Choroid plexus epithelial cell (primary cell): ENCODE results near the gene NID2.

Experiments used
- DNase-seq: peaks from one replicate; pipeline ENCODE4 v3.0.0-alpha.2; 2010; ENCODE audit warnings: low read depth
- H3K4me3 ChIP-seq: 2 replicates; pipeline ENCODE4 v1.5.1; 2011; ENCODE audit warnings: low read depth, mild to moderate bottlenecking, control low read depth, low read length, moderate library complexity
- TF ChIP-seq, protein P1 (sequence below): conservative IDR thresholded peaks from 2 replicates; pipeline ENCODE4 v1.5.1; 2011; ENCODE audit warnings: low read depth, mild to moderate bottlenecking, control low read depth, inconsistent platforms, low read length, moderate library complexity

Gene NID2

DNA sequence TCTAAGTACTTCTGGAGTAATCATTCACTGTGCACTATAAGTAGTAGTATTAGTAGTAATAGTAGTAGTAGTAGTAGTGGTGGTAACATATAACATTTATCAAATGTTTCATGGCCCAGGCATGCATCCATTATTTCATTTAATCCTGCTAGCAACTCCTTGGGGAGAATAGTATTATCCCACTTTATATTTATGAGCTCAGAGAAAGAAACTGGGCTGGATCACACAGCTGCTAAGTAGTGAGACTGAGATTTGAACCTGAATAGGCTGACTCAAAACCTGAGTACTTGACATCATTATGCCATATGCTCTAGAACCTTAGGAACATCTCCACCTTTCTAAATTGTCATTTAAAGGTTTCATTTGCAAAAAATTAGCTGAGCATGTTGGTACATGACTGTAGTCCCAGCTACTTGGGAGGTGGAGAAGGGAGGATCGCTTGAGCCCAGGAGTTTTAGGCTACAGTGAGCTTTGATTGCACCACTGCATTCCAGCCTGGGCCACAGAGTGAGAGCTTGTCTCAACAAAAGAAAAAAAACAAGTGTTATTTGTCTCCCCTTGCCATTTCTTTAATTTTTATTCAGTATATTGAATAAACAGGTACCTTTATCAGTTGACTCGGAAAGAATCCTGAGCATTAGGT is 11.4 kb upstream of the NID2 start:
- peak; percentile 84 for DNase-seq
- no peak overlapping the region for H3K4me3 ChIP-seq
- TF ChIP-seq, protein P1, sequence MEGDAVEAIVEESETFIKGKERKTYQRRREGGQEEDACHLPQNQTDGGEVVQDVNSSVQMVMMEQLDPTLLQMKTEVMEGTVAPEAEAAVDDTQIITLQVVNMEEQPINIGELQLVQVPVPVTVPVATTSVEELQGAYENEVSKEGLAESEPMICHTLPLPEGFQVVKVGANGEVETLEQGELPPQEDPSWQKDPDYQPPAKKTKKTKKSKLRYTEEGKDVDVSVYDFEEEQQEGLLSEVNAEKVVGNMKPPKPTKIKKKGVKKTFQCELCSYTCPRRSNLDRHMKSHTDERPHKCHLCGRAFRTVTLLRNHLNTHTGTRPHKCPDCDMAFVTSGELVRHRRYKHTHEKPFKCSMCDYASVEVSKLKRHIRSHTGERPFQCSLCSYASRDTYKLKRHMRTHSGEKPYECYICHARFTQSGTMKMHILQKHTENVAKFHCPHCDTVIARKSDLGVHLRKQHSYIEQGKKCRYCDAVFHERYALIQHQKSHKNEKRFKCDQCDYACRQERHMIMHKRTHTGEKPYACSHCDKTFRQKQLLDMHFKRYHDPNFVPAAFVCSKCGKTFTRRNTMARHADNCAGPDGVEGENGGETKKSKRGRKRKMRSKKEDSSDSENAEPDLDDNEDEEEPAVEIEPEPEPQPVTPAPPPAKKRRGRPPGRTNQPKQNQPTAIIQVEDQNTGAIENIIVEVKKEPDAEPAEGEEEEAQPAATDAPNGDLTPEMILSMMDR: no peak

DNA sequence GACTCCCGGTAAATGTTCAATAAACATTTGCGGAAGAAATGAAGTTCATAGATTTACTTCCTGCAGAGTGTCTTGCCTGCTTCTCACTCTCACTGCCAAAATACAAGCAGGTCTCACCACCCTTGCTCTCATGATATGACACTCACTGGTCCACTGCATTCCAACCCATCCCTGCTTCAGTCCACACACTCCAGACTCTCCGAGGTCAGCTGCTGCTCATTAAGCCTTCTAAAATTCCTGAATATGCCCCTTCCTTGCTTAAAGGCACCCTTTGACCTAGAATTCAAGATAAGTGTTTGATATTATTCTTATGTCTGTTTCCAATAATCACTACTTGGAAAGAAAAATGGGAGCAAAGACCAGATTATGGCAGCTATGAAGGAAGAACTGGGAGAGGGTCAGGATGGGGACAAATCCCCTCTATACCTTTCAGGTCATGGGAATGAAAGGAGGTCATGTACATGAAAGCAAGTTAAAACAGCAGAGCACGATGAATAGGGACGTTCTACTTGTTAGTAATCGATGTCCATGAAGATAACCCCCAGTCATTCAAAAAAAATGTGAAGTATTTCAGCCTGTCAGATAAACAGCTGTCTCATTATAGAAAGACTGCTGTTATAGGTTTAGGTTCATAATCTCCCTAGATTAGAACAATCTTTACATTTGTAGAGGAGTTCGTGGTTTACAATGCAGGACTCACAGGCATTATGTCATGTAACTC is 10.5 kb upstream of the NID2 start:
- H3K4me3 ChIP-seq: no peak overlapping the region
- TF ChIP-seq, protein P1: no peak
- DNase-seq: peak; percentile 58

DNA sequence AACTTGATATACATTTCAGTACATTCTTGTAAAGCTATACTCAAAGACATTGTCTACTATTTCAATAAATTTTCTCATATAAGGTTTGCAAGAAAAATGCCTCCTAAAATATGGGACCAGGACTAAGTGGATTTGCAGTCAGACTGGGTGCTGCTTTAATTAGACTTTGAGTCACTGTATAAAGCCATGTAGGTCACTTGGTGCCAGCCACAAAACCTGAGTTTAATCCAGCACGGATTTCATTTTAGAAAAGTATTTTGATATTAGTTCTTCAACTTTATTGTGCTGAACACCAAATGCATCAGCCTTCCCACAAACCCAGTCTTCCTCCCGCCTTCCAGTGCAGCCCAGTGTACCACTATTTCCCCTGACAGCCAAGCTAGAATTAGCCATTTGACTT is 9.9 kb upstream of the NID2 start:
- TF ChIP-seq, protein P1: no peak
- DNase-seq: no peak
- H3K4me3 ChIP-seq: no peak overlapping the region

DNA sequence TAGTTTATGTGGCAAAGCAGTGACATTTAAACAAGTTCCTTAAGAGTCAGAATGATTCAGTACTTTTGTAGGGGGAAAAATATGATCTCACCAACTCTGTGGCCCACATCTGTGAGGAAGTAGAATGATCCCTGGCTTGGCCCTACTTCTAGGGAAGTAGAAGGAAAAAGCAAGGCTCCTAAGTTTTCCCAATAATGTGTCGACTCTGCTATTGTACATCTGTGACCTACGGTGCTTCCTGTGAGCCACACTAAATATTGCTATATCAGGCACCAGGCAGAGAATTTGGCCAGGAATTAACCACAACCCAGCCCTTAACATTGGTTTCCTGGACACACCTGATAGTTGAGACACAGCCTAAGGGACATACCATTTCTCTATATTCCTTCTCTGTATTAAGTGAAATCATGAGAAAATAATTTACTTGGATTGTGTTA is 9.3 kb upstream of the NID2 start:
- H3K4me3 ChIP-seq: no peak overlapping the region
- TF ChIP-seq, protein P1: no peak
- DNase-seq: no peak

DNA sequence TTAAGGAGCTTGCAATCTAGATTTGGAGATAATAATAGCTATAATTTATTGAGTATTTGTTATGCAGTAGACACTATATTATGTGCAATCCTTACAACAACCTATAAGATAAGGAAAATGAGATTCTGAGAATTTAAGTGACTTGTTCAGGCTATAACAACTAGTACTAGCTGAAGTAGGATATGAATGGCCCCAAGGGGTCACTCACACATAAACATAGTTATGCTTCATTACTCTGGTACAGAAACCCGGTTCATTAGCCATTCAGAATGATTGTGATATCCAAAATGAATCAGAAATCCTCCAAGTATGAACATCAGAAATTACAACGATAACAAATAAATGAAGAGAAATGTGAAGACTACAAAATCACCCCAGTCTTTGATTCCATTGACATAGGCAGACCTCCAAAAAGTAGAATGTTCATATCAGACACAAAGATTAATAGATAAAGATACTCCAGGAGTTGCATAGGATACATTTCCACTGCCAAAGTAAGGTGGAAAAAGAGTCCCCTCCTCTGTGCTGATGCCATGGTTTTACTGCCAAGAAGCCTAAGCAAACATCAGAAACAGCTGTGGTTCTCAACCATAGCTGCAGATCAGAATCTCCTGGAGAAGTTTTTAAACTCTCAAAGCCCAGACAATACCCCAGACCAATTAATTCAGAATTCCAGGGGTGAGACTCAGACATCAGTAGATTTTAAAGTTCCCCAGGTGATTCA is 8.6 kb upstream of the NID2 start:
- peak; percentile 62 for DNase-seq
- TF ChIP-seq, protein P1: no peak
- H3K4me3 ChIP-seq: no peak overlapping the region

DNA sequence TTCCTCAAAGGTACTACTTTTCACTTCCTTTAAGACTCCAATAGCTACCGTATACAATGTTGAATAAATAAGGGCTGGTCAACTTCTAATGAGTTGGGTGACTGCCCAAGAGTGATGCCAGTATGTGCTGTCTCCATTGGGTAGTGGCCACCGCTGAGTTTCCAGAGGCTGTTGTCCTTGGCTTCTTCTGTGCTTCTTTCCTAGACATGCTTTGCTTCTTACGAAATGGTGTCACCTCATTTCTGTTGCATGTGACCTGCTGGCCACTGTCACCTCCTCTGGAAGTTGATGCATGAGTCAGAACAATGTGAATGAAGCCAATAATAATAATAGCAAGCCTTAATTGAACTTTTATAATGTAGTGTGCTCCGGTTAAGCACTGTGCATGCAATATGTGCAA is 7.5 kb upstream of the NID2 start:
- TF ChIP-seq, protein P1: no peak
- no peak for DNase-seq

DNA sequence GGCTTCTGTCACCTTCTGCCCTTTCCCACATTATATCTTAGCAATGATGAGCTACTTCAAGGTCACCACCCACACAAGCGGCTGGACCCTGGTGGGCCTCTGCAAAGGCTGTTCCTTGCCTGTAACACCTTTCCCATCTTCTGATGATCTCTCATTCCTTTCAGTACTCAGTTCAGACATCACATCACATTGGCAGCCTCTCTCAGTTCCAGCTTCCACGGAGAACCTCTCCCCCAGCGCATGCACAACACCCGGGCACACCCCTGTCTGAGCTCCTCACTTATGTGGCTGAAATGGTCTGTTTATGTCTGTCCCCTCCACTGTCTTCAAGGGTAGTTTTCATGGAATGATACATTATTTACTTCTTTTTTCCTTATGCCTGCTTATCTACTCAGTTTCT is 6.5 kb upstream of the NID2 start:
- no peak for DNase-seq

More for the DNA sequence above, 7.5 kb upstream of the NID2 start:
- H3K4me3 ChIP-seq: no peak overlapping the region

More for the DNA sequence above, 6.5 kb upstream of the NID2 start:
- TF ChIP-seq, protein P1: no peak
- no peak overlapping the region for H3K4me3 ChIP-seq
